Stomach smooth muscle (tissue), 2 donors: ENCODE results near the gene PREX1.

ENCODE experiments used
- H3K27ac ChIP-seq: one replicate; pipeline ENCODE4 v1.7.0; 2013; ENCODE audit warnings: mild to moderate bottlenecking, low read length, inconsistent platforms
- H3K27me3 ChIP-seq, 2 donors: one replicate each; pipeline ENCODE4 v1.7.0; 2013; ENCODE audit warnings: low read length in 2 of 2; ENCODE audit not compliant: insufficient read depth in 2 of 2, control insufficient read depth in 1 of 2
- H3K36me3 ChIP-seq, 2 donors: one replicate each; pipeline ENCODE4 v1.7.0; 2013; ENCODE audit warnings: low read length in 2 of 2; ENCODE audit not compliant: control insufficient read depth in 2 of 2, insufficient read depth in 2 of 2
- H3K4me1 ChIP-seq: one replicate; pipeline ENCODE4 v1.7.0; 2013; ENCODE audit warnings: low read length; ENCODE audit not compliant: control insufficient read depth, insufficient read depth
- H3K4me3 ChIP-seq, 2 donors: one replicate each; pipeline ENCODE4 v1.7.0; 2013; ENCODE audit warnings: low read length in 2 of 2
- H3K9ac ChIP-seq, 2 donors: one replicate each; pipeline ENCODE4 v1.7.0; 2013; ENCODE audit warnings: low read length in 2 of 2, mild to moderate bottlenecking in 1 of 2
- H3K9me3 ChIP-seq, 2 donors: one replicate each; pipeline ENCODE4 v1.7.0; 2013; ENCODE audit warnings: low read length in 2 of 2; ENCODE audit not compliant: control insufficient read depth in 2 of 2
- donor health status: healthy.
- donor health status: Pancreatic carcinoma.

Gene PREX1

GRCh38 chr20:48653706-48654051 lies 174.1 kb downstream of the PREX1 start:
- Histone ChIP-seq H3K4me1 (peaks cover 2% of the 10 kb centered on the region), H3K27ac (no peak overlapping the region), H3K9ac (no peak overlapping the region), H3K36me3 (peaks cover 0 to 7% of the 10 kb centered on the region in 2 donors), H3K9me3 (no peaks in the 10 kb centered on the region), H3K4me3 (no peak overlapping the region), H3K27me3 (peaks cover 0 to 2% of the 10 kb centered on the region in 2 donors)

- Histone ChIP-seq H3K4me3 (no peak overlapping the region), H3K9ac (no peak overlapping the region), H3K9me3 (no peaks in the 10 kb centered on the region), H3K27me3 (no peaks in the 10 kb centered on the region), H3K27ac (no peak overlapping the region), H3K36me3 (peaks cover 0 to 10% of the 10 kb centered on the region in 2 donors), H3K4me1 (peaks cover 2% of the 10 kb centered on the region)
These were observed 174.7 kb downstream of the PREX1 start for GRCh38 chr20:48652961-48653705.

DNA sequence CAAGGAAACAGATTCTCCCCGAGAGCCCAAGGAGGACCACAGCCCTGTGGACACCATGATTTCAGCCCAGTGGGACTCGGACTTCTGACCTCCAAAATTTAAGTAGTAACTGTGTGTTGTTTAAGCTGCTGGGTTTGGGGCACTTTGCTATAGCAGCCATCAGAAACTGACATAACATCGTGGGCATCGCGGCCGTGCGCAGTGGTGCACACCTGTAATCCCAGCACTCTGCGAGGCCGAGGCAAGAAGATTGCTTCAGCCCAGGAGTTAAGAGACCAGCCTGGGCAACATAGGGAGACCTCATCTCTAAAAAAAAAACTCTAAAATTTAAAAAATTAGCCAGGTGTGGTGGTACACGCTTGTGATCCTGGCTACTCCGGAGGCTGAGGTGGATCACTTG lies 175.8 kb downstream of the PREX1 start:
- H3K9ac ChIP-seq: no peak overlapping the region
- H3K27ac ChIP-seq: no peak overlapping the region
- H3K4me1 ChIP-seq: no peaks in the 10 kb centered on the region
- no peak overlapping the region for H3K4me3 ChIP-seq
- no peaks in the 10 kb centered on the region for H3K27me3 ChIP-seq
- H3K36me3 ChIP-seq: peaks cover 0 to 10% of the 10 kb centered on the region in 2 donors
- H3K9me3 ChIP-seq: no peaks in the 10 kb centered on the region

GRCh38 chr20:48651271-48651670 lies 176.5 kb downstream of the PREX1 start:
- no peaks in the 10 kb centered on the region for H3K27me3 ChIP-seq
- no peak overlapping the region for H3K9ac ChIP-seq
- no peaks in the 10 kb centered on the region for H3K4me1 ChIP-seq
- no peak overlapping the region for H3K4me3 ChIP-seq
- no peaks in the 10 kb centered on the region for H3K9me3 ChIP-seq
- H3K27ac ChIP-seq: no peak overlapping the region
- peaks cover 0 to 10% of the 10 kb centered on the region in 2 donors for H3K36me3 ChIP-seq

DNA sequence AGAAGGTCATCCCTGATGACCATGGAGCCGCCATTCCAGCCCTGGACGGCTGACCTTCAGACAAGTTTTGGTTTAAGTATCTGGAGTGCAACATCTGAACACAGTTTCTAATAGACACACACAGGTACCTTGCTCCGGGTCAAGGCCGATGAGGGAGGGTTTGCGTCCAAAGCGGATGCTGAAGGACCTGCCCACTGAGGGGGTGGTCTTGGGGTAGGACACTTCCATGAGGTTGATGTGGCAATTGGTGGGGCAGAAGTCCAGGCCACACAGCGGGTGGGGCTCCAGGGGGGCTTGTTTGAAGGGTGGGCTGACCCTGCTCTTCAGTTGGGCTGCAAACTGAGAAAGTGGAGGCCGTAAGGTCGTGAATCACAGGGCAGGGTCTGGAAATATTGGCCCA lies 177.9 kb downstream of the PREX1 start:
- no peaks in the 10 kb centered on the region for H3K4me1 ChIP-seq
- H3K9me3 ChIP-seq: no peaks in the 10 kb centered on the region
- H3K36me3 ChIP-seq: peaks cover 0 to 14% of the 10 kb centered on the region in 2 donors

GRCh38 chr20:48649104-48649626 lies 178.6 kb downstream of the PREX1 start:
- no peaks in the 10 kb centered on the region for H3K4me1 ChIP-seq
- peaks cover 5 to 13% of the 10 kb centered on the region in 2 donors for H3K36me3 ChIP-seq
- no peak overlapping the region for H3K9ac ChIP-seq
- H3K4me3 ChIP-seq: no peak overlapping the region
- H3K27me3 ChIP-seq: no peaks in the 10 kb centered on the region
- H3K27ac ChIP-seq: no peak overlapping the region
- no peaks in the 10 kb centered on the region for H3K9me3 ChIP-seq

More for the DNA sequence above, 177.9 kb downstream of the PREX1 start:
- Histone ChIP-seq H3K4me3 (no peak overlapping the region), H3K27me3 (no peaks in the 10 kb centered on the region), H3K9ac (no peak overlapping the region), H3K27ac (no peak overlapping the region)

- Histone ChIP-seq H3K4me3 (no peak overlapping the region), H3K36me3 (peaks cover 5 to 13% of the 10 kb centered on the region in 2 donors), H3K9me3 (no peaks in the 10 kb centered on the region), H3K4me1 (no peaks in the 10 kb centered on the region), H3K27me3 (no peaks in the 10 kb centered on the region), H3K9ac (no peak overlapping the region), H3K27ac (no peak overlapping the region)
These were observed 179.2 kb downstream of the PREX1 start for GRCh38 chr20:48648482-48649051.

- Histone ChIP-seq H3K27me3 (no peaks in the 10 kb centered on the region), H3K27ac (no peak overlapping the region), H3K9me3 (no peaks in the 10 kb centered on the region), H3K4me1 (no peaks in the 10 kb centered on the region), H3K9ac (no peak overlapping the region), H3K4me3 (no peak overlapping the region), H3K36me3 (peaks cover 5 to 13% of the 10 kb centered on the region in 2 donors)
These were observed 179.9 kb downstream of the PREX1 start for GRCh38 chr20:48647858-48648257.

- peaks cover 5 to 8% of the 10 kb centered on the region in 2 donors for H3K36me3 ChIP-seq
- no peak overlapping the region for H3K27ac ChIP-seq
- no peaks in the 10 kb centered on the region for H3K4me1 ChIP-seq
- H3K9me3 ChIP-seq: no peaks in the 10 kb centered on the region
- no peak overlapping the region for H3K9ac ChIP-seq
- H3K27me3 ChIP-seq: no peaks in the 10 kb centered on the region
- no peak overlapping the region for H3K4me3 ChIP-seq
These were observed 182.1 kb downstream of the PREX1 start for GRCh38 chr20:48645666-48646065.

- Histone ChIP-seq H3K9me3 (no peaks in the 10 kb centered on the region), H3K36me3 (peaks cover 5 to 8% of the 10 kb centered on the region in 2 donors), H3K4me3 (no peak overlapping the region), H3K27ac (no peak overlapping the region), H3K4me1 (no peaks in the 10 kb centered on the region), H3K27me3 (no peaks in the 10 kb centered on the region), H3K9ac (no peak overlapping the region)
These were observed 183.4 kb downstream of the PREX1 start for GRCh38 chr20:48644286-48644828.
